ENCODE results near the gene NRTN.
"Not testable (repeated sequence)": the region's sequence is repeated elsewhere in the genome, so short reads cannot be mapped to it uniquely, and the experiment has no call there.

NRTN gene

GRCh38 chr19:5832061-5832460 is 27.2 kb downstream of the NRTN start:
- Histone ChIP-seq H3K9ac (no peak overlapping the region), H3K4me2 (no peak overlapping the region), H3K27ac (no peak overlapping the region), H3K4me3 (no peak overlapping the region), H3K27me3 (no peaks in the 10 kb centered on the region; the same call in 1 of the 2 replicates), H3K36me3 (no peaks in the 10 kb centered on the region), H4K20me1 (peaks cover 6% of the 10 kb centered on the region), H3K4me1 (peaks cover 34% of the 10 kb centered on the region), H3K9me3 (no peaks in the 10 kb centered on the region)
- TF ChIP-seq Cebpa-rat (IDR thresholded peaks at IDR 0.05), result no peak

GRCh38 chr19:5832527-5833216 is 27.8 kb downstream of the NRTN start:
- peaks cover 6% of the 10 kb centered on the region for H4K20me1 ChIP-seq
- H3K9me3 ChIP-seq, result no peaks in the 10 kb centered on the region
- no peaks in the 10 kb centered on the region for H3K36me3 ChIP-seq
- peaks cover 30% of the 10 kb centered on the region for H3K4me1 ChIP-seq
- H3K4me2 ChIP-seq, result no peak overlapping the region
- TF ChIP-seq Cebpa-rat (IDR thresholded peaks at IDR 0.05), result no peak
- H3K9ac ChIP-seq, result no peak overlapping the region
- H3K4me3 ChIP-seq, result no peak overlapping the region
- no peaks in the 10 kb centered on the region; the same call in 1 of the 2 replicates for H3K27me3 ChIP-seq
- no peak overlapping the region for H3K27ac ChIP-seq

- H3K9ac ChIP-seq, result no peak overlapping the region
- H3K4me1 ChIP-seq, result peaks cover 31% of the 10 kb centered on the region
- H3K9me3 ChIP-seq, result no peaks in the 10 kb centered on the region
- no peak overlapping the region for H3K4me3 ChIP-seq
- H4K20me1 ChIP-seq, result no peaks in the 10 kb centered on the region
- no peaks in the 10 kb centered on the region; the same call in 1 of the 2 replicates for H3K27me3 ChIP-seq
- no peak overlapping the region for H3K27ac ChIP-seq
- no peak for TF ChIP-seq Cebpa-rat (IDR thresholded peaks at IDR 0.05)
- no peaks in the 10 kb centered on the region for H3K36me3 ChIP-seq
- peak overlapping the region; percentile 52 for H3K4me2 ChIP-seq
Observed at GRCh38 chr19:5837761-5838352, 33.0 kb downstream of the NRTN start.

- Histone ChIP-seq H3K4me3 (no peak overlapping the region), H3K36me3 (no peaks in the 10 kb centered on the region), H3K27ac (no peak overlapping the region), H3K9ac (no peak overlapping the region), H4K20me1 (no peaks in the 10 kb centered on the region), H3K4me1 (peaks cover 31% of the 10 kb centered on the region), H3K4me2 (peak overlapping the region; percentile 52), H3K27me3 (no peaks in the 10 kb centered on the region; the same call in 1 of the 2 replicates), H3K9me3 (no peaks in the 10 kb centered on the region)
- TF ChIP-seq Cebpa-rat (IDR thresholded peaks at IDR 0.05), result no peak
Observed at GRCh38 chr19:5838353-5839064, 33.6 kb downstream of the NRTN start.

GRCh38 chr19:5839065-5840017 is 34.5 kb downstream of the NRTN start, which contains the start of gene FUT6:
Gene FUT6, minus strand, starts transcription at chr19:5839702. Its CDS starts 7,135 bp downstream, at chr19:5832567.
- Histone ChIP-seq H3K4me3 (no peak within 1 kb of the TSS), H3K9me3 (no peaks in the 10 kb centered on the region), H3K4me2 (peak within 1 kb of the TSS; percentile 52), H3K36me3 (no peaks in the 10 kb centered on the region), H3K27ac (no peak within 1 kb of the TSS), H3K4me1 (peaks cover 31% of the 10 kb centered on the region), H4K20me1 (no peaks in the 10 kb centered on the region), H3K27me3 (no peaks in the 10 kb centered on the region; the same call in 1 of the 2 replicates), H3K9ac (no peak within 1 kb of the TSS)
- TF ChIP-seq Cebpa-rat (IDR thresholded peaks at IDR 0.05), result no peak

- not testable (repeated sequence) for H3K36me3 ChIP-seq, H4K20me1 ChIP-seq, H3K27ac ChIP-seq, H3K4me2 ChIP-seq, H3K9me3 ChIP-seq, H3K9ac ChIP-seq, H3K4me3 ChIP-seq, H3K27me3 ChIP-seq
- peaks cover 21% of the 10 kb centered on the region for H3K4me1 ChIP-seq
Observed at GRCh38 chr19:5841735-5842111, 36.9 kb downstream of the NRTN start.

GRCh38 chr19:5843295-5843927 is 38.5 kb downstream of the NRTN start:
- H3K27me3 ChIP-seq, result no peaks in the 10 kb centered on the region
- H3K4me1 ChIP-seq, result peaks cover 15% of the 10 kb centered on the region
- no peak overlapping the region for H3K9ac ChIP-seq
- H3K9me3 ChIP-seq, result no peaks in the 10 kb centered on the region
- no peak overlapping the region for H3K4me3 ChIP-seq
- no peak overlapping the region for H3K27ac ChIP-seq
- H3K36me3 ChIP-seq, result no peaks in the 10 kb centered on the region
- no peak overlapping the region for H3K4me2 ChIP-seq
- no peaks in the 10 kb centered on the region for H4K20me1 ChIP-seq
- TF ChIP-seq Cebpa-rat (IDR thresholded peaks at IDR 0.05), result no peak

- Histone ChIP-seq H3K4me3 (no peak overlapping the region), H4K20me1 (no peaks in the 10 kb centered on the region), H3K27ac (no peak overlapping the region), H3K9ac (no peak overlapping the region), H3K4me2 (no peak overlapping the region), H3K4me1 (peaks cover 1% of the 10 kb centered on the region; the same call in 1 of the 2 replicates), H3K36me3 (no peaks in the 10 kb centered on the region), H3K9me3 (no peaks in the 10 kb centered on the region), H3K27me3 (no peaks in the 10 kb centered on the region)
- TF ChIP-seq Cebpa-rat (IDR thresholded peaks at IDR 0.05), result no peak
Observed at GRCh38 chr19:5844456-5845433, 39.9 kb downstream of the NRTN start.

- not testable (repeated sequence) for H3K27ac ChIP-seq
Observed at GRCh38 chr19:5847846-5848245, 43.0 kb downstream of the NRTN start.

GRCh38 chr19:5848621-5849020 is 43.8 kb downstream of the NRTN start:
- H3K27me3 ChIP-seq, H3K36me3 ChIP-seq, H3K4me3 ChIP-seq, H3K9me3 ChIP-seq, H3K9ac ChIP-seq, H3K27ac ChIP-seq, H3K4me2 ChIP-seq, H4K20me1 ChIP-seq: not testable (repeated sequence)
- H3K4me1 ChIP-seq, result peaks cover 12% of the 10 kb centered on the region

More at GRCh38 chr19:5847846-5848245, 43.0 kb downstream of the NRTN start:
- H3K27me3 ChIP-seq, H3K9ac ChIP-seq, H4K20me1 ChIP-seq, H3K4me2 ChIP-seq, H3K36me3 ChIP-seq, H3K9me3 ChIP-seq, H3K4me3 ChIP-seq: not testable (repeated sequence)
- H3K4me1 ChIP-seq, result peaks cover 12% of the 10 kb centered on the region
